Mucosa of stomach (tissue), 1 donor: ENCODE data around the gene RBM12.
"Not testable (repeated sequence)": the region's sequence is repeated elsewhere in the genome, so short reads cannot be mapped to it uniquely, and the experiment has no call there.

ENCODE experiments used
- H3K27me3 ChIP-seq: one replicate; pipeline ENCODE4 v1.7.0; 2013; ENCODE audit warnings: mild to moderate bottlenecking, low read length; ENCODE audit not compliant: control insufficient read depth, insufficient read depth
- H3K36me3 ChIP-seq: one replicate; pipeline ENCODE4 v1.7.0; 2013; ENCODE audit warnings: low read length; ENCODE audit not compliant: control insufficient read depth, insufficient read depth
- H3K4me1 ChIP-seq: one replicate; pipeline ENCODE4 v1.7.0; 2013; ENCODE audit warnings: mild to moderate bottlenecking, low read length; ENCODE audit not compliant: control insufficient read depth, insufficient read depth
- H3K4me3 ChIP-seq: one replicate; pipeline ENCODE4 v1.7.0; 2013; ENCODE audit warnings: low read length
- H3K9ac ChIP-seq: one replicate; pipeline ENCODE4 v1.7.0; 2013; ENCODE audit warnings: mild to moderate bottlenecking, low read length, moderate library complexity
- H3K9me3 ChIP-seq: one replicate; pipeline ENCODE4 v1.7.0; 2013; ENCODE audit warnings: mild to moderate bottlenecking, low read length, moderate library complexity; ENCODE audit not compliant: control insufficient read depth
- donor health status: Pancreatic carcinoma.

Gene RBM12, protein sequence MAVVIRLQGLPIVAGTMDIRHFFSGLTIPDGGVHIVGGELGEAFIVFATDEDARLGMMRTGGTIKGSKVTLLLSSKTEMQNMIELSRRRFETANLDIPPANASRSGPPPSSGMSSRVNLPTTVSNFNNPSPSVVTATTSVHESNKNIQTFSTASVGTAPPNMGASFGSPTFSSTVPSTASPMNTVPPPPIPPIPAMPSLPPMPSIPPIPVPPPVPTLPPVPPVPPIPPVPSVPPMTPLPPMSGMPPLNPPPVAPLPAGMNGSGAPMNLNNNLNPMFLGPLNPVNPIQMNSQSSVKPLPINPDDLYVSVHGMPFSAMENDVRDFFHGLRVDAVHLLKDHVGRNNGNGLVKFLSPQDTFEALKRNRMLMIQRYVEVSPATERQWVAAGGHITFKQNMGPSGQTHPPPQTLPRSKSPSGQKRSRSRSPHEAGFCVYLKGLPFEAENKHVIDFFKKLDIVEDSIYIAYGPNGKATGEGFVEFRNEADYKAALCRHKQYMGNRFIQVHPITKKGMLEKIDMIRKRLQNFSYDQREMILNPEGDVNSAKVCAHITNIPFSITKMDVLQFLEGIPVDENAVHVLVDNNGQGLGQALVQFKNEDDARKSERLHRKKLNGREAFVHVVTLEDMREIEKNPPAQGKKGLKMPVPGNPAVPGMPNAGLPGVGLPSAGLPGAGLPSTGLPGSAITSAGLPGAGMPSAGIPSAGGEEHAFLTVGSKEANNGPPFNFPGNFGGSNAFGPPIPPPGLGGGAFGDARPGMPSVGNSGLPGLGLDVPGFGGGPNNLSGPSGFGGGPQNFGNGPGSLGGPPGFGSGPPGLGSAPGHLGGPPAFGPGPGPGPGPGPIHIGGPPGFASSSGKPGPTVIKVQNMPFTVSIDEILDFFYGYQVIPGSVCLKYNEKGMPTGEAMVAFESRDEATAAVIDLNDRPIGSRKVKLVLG

DNA sequence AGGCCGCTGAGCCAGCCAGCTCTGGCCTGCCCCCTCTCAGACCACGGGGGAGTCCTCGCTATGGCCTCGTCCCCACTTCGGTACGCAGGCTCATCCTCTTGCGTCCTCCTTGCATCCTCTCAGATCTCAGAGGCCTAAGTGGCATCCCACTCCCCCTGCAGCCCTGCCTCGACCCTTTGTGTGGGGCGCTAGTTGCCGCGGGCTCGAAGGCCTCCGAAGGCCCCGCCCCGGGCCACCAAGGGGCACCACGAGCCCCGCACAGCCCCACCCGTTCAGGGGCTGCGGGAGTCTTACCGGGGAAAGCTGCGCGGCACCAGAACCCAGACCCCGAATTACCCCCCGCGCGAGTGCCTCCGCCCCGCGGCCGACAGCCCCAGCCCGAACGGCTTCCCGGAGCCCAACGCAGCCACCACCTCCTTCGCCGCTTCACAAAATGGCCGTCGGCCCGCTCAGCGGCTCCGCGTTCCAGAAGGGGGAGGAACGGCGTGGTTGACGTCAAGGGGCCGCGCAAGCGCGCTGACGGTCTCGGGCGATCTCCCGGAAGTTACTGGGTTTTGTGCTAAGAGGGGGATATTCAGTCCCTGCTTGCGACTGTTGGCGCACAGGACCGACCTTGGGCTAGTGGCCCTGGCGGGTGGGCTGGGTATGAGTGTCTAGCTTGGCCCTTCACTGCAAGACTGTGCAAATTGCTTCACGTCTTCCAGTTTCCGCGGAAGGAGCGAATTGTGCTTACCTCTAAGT lies at the start of gene RBM12, which contains the start of gene CPNE1:
RBM12 (minus strand) TSS at position 435 of the 741 bp plus-strand sequence. CDS start 9,578 bp downstream, outside the sequence.
CPNE1 (minus strand) TSS at position 435 of the 741 bp plus-strand sequence. CDS start 31,977 bp downstream, outside the sequence.
- Histone ChIP-seq H3K27me3 (no peaks in the 10 kb centered on the region), H3K9ac (peak within 1 kb of the TSS; percentile 98), H3K4me3 (peak within 1 kb of the TSS; percentile 99), H3K4me1 (peaks cover 11% of the 10 kb centered on the region), H3K9me3 (no peaks in the 10 kb centered on the region), H3K36me3 (no peaks in the 10 kb centered on the region)

DNA sequence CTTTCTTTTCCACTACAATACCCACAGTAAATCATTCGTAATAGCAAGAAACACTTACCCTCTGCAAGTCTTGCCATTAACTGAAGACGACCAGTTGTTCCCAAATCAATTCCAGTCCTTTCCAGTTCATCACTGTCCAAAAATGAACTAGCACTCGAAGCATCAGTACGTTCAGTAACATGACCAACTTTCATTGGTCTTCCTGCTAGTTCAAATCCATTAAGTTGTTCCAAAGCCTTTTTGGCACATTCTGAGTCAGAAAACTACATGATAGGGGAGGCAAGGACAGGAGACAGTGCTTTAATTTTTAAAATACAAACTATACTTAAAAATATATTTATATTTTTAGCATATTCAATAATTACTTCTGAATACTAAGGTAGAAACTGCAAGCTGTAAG lies 49.4 kb upstream of the RBM12 start:
- no peak overlapping the region for H3K9ac ChIP-seq
- no peaks in the 10 kb centered on the region for H3K4me1 ChIP-seq
- H3K9me3 ChIP-seq = no peaks in the 10 kb centered on the region
- H3K27me3 ChIP-seq = no peaks in the 10 kb centered on the region
- H3K4me3 ChIP-seq = no peak overlapping the region
- H3K36me3 ChIP-seq = peaks cover 4% of the 10 kb centered on the region

DNA sequence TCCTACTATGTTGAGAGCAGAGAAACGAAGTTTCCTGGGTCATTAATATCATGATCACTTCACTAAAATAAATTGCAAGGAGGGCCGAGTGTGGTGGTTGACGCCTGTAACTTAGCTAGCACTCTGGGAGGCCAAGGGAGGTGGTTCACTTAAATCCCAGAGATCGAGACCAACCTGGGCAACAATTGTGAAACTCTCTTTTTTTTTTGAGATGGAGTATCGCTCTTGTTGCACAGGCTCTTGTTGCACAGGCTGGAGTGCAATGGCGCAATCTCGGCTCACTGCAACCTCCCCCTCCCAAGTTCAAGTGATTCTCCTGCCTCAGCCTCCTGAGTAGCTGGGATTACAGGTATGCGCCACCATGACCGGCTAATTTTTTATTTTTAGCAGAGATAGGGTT lies 48.4 kb upstream of the RBM12 start:
- not testable (repeated sequence) for H3K36me3 ChIP-seq

DNA sequence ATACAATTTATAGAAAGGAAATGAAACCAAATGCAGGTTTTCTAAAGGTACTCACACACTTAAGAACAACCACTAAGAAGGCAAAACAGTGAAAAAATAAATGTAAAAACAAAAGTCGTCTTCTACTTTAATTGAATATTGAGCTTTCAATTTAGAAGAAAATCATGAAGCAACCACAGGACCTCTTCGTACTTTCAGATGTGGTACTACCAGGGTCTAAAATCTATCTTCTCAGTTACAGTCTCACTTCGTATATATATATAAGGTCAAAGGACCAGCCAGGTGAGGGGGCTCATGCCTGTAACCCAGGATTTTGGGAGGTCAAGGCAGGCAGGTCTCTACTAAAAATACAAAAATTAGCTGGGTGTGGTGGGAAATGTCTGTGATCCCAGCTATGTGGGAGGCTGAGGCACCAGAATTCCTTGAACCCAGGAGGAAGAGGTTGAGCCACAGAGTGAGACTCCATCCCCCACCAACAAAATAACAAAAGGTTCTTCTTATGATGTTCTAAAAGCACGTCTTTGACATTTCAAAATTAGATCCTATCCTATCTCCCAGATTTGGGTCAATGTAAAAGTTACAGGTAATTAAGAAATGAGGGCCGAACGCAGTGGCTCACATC lies 47.0 kb upstream of the RBM12 start:
- Histone ChIP-seq H3K4me3 (no peak overlapping the region), H3K9ac (no peak overlapping the region), H3K4me1 (no peaks in the 10 kb centered on the region), H3K27me3 (no peaks in the 10 kb centered on the region), H3K9me3 (no peaks in the 10 kb centered on the region), H3K36me3 (peaks cover 4% of the 10 kb centered on the region)

More for the DNA sequence above, 48.4 kb upstream of the RBM12 start:
- not testable (repeated sequence) for H3K4me3 ChIP-seq, H3K4me1 ChIP-seq, H3K9ac ChIP-seq, H3K9me3 ChIP-seq, H3K27me3 ChIP-seq

DNA sequence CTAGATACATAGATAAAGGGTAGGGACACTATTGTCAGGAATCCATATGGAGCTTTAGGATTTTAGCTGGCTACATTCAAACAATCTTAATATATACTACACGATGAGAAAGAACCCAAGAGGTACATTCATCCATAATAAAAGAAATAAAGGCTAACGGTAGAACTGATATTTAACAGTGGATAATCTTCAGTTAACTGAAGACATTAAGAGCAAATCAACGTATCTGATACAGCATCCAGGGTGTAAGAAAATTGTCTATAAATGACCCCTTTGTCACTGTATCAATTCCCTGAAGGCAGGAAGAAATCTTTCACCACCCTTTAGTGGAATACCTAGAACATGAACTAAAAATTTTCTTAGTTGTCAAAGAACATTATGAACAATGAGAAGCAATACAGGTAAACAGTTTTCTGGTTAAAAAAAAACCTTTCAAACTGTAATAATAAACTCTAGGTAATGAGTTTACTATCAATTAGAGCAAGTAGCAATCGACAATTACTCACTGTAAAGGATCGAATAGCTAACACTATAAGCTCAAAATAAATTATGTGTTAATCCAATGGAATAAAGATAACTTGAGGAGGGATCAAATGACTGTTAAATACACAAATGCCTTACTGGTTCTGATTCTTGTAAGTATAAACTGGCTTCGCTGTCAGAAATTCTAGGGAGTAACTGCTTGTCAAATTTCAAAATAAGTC lies 46.3 kb upstream of the RBM12 start:
- no peak overlapping the region for H3K4me3 ChIP-seq
- H3K36me3 ChIP-seq = peaks cover 4% of the 10 kb centered on the region
- H3K27me3 ChIP-seq = no peaks in the 10 kb centered on the region
- no peaks in the 10 kb centered on the region for H3K9me3 ChIP-seq
- no peaks in the 10 kb centered on the region for H3K4me1 ChIP-seq
- no peak overlapping the region for H3K9ac ChIP-seq

DNA sequence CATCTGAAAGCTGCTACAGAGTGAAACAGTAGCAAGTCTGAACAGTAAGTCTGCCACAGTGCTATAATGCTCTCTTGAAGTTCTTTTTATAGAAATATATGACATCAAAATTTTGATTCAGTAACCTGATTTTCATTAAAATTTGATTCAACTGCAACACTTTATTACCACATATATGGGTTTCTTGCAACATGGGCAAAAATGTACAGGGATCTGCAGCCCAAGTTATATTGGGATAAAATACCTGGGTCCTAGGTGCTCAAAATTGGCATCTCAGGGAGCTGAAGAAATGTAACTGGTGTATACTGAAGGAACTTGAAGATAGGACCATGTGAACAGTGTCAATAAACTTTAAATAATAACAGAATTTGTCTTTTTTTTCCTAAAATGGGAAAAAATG lies 45.3 kb upstream of the RBM12 start:
- H3K27me3 ChIP-seq = no peaks in the 10 kb centered on the region
- H3K9ac ChIP-seq = no peak overlapping the region
- H3K9me3 ChIP-seq = no peaks in the 10 kb centered on the region
- H3K4me3 ChIP-seq = no peak overlapping the region
- H3K36me3 ChIP-seq = peaks cover 4% of the 10 kb centered on the region
- no peaks in the 10 kb centered on the region for H3K4me1 ChIP-seq

DNA sequence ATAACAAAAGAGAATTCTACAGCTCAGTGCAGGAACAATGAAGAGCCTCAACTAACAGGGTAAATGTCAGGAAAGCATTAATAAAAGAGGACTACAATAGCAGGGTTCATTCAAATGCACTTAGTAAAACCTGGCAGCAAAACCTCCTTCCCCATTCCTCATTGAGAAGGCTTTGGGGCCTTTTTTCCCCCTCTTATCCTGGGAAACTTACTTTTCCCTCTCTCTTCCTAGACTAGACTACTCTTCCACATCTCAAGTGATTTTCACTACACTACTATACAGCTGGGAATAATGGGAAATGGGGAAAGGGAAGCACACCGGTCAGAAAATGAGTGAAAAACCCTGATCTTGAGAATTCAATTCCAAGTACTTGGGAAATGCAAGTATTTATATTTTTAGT lies 44.6 kb upstream of the RBM12 start:
- H3K4me3 ChIP-seq = no peak overlapping the region
- no peaks in the 10 kb centered on the region for H3K9me3 ChIP-seq
- no peaks in the 10 kb centered on the region for H3K4me1 ChIP-seq
- H3K36me3 ChIP-seq = peaks cover 7% of the 10 kb centered on the region
- no peak overlapping the region for H3K9ac ChIP-seq
- H3K27me3 ChIP-seq = no peaks in the 10 kb centered on the region

DNA sequence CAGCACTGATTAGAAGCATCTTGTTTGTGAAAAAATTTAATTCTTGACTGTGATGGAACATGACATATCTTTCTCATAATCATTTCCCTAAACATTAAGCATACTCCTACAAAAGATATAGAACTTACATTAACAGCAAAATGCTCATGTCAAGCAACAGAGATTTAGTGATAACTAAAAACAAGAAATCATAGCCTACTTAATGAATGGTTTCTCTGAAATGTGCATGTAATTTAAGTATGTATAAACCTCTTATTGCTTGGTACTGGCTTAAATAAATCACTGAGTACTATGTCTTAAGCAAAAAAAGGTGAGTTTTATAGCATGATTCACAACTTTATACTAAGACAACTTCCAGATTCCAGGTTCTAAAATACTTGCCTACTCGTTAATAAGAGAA lies 43.8 kb upstream of the RBM12 start:
- H3K9ac ChIP-seq = no peak overlapping the region
- H3K9me3 ChIP-seq = no peaks in the 10 kb centered on the region
- H3K36me3 ChIP-seq = peaks cover 7% of the 10 kb centered on the region
- H3K27me3 ChIP-seq = no peaks in the 10 kb centered on the region
- no peak overlapping the region for H3K4me3 ChIP-seq
- H3K4me1 ChIP-seq = no peaks in the 10 kb centered on the region

DNA sequence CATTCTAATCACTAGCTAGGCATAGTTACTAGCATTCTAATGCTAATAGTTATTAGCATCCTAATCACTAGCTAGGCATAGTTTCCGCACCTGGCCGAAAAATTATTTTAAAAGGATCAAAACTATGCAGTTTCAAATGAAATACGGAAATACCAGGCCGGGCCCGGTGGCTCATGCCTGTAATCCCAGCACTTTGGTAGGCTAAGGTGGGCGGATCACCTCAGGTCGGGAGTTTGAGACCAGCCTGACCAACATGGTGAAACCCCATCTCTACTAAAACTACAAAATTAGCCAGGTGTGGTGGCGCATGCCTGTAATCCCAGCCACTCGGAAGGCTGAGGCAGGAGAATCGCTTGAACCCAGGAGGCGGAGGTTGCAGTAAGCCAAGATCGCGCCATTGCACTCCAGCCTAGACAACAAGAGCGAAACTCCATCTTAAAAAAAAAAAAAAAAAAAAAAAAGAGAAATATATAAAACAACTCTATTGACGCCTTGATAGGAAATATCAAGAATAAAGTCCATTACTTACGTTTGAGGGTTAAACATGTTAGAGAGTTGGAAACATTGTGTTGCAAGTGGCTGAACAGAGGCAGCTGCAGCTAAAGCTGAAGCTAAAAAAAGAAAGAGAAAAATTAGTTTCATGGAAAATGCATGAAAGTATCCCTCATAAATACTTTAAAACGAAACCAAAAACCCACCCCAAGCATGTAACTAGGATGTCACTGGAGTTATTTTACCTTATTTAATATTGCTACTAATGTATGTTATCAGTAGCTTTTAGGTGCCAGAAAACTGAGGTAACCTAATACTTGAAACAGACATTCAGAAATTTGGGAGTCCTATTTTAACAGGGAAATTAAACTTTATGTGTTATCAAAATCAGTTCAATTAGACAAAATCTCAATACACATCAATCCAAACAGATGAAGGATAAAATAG lies 42.2 kb upstream of the RBM12 start:
- not testable (repeated sequence) for H3K36me3 ChIP-seq, H3K4me3 ChIP-seq

DNA sequence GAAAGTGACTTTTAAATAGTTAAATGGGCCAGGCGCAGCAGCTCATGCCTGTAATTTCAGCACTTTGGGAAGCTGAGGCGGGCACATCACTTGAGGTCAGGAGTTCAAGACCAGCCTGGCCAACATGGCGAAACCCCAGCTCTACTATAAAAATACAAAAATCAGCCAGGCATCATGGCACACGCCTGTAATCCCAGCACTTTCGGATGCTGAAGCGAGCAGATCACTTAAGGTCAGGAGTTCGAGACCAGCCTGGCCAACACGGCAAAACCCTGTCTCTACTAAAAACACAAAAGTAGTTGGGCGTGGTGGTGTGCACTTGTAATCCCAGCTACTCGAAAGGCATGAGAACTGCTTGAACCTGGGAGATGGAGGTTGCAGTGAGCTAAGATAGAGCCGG lies 41.2 kb upstream of the RBM12 start:
- not testable (repeated sequence) for H3K27me3 ChIP-seq, H3K4me3 ChIP-seq, H3K9me3 ChIP-seq, H3K9ac ChIP-seq, H3K4me1 ChIP-seq, H3K36me3 ChIP-seq

More for the DNA sequence above, 42.2 kb upstream of the RBM12 start:
- H3K9ac ChIP-seq, H3K9me3 ChIP-seq, H3K4me1 ChIP-seq, H3K27me3 ChIP-seq: not testable (repeated sequence)
